HG03139 (cell line): Measurements from ENCODE around the gene SLC37A3.
"Not testable (repeated sequence)": the region's sequence is repeated elsewhere in the genome, so short reads cannot be mapped to it uniquely, and the experiment has no call there.

Experiments
- ATAC-seq: cut with Tn5 transposase; IDR thresholded peaks from one replicate; pipeline ENCODE4 v1.9.1; 2021; ENCODE audit not compliant: unreplicated experiment

The SLC37A3 gene, protein sequence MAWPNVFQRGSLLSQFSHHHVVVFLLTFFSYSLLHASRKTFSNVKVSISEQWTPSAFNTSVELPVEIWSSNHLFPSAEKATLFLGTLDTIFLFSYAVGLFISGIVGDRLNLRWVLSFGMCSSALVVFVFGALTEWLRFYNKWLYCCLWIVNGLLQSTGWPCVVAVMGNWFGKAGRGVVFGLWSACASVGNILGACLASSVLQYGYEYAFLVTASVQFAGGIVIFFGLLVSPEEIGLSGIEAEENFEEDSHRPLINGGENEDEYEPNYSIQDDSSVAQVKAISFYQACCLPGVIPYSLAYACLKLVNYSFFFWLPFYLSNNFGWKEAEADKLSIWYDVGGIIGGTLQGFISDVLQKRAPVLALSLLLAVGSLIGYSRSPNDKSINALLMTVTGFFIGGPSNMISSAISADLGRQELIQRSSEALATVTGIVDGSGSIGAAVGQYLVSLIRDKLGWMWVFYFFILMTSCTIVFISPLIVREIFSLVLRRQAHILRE

GRCh38 chr7:140397784-140398750 is at the start of gene SLC37A3:
Gene SLC37A3, minus strand, starts transcription at chr7:140398530. Its CDS starts 16,004 bp downstream, at chr7:140382526.
- ATAC-seq = peak; percentile 99

DNA sequence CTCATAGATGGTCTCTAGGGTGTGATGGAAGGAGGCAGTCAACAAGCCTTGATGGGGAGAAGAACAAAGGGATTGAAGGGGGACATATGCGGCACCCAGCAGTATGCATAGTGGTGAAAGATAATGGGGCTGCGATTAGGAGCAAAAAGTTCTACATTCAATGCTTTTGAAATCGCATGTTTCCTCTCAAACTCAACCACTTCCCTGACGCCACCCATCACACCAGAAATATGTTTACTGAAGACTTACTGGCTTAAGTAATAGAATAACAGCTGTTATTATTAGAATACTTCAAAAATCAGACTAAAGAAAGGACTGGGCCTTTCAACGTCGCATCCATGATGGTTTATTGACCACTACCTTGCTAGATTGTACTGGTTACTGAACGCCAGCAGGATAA is 49.5 kb upstream of the SLC37A3 start:
- no peak for ATAC-seq

- no peak for ATAC-seq
Observed at GRCh38 chr7:140446467-140446866, 48.1 kb upstream of the SLC37A3 start.

- no peak for ATAC-seq
Observed at GRCh38 chr7:140441519-140441918, 43.2 kb upstream of the SLC37A3 start.

DNA sequence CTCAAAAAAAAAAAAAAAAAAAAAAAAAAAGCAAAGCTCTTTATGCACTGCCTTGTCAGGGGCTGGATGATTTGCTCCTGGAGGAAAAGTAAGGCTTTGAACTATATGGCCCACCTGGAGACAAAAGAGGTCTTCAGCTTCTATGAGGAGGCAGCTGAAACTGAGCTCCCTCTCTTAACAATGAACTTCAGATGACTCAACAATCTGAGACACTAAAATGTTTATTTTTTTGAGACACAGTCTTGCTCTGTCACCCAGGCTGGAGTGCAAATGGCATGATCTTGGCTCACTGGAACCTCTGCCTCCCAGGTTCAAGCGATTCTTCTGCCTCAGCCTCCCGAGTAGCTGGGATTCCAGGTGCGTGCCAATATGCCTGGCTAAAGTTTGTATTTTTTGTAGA is 42.3 kb upstream of the SLC37A3 start:
- no peak for ATAC-seq

DNA sequence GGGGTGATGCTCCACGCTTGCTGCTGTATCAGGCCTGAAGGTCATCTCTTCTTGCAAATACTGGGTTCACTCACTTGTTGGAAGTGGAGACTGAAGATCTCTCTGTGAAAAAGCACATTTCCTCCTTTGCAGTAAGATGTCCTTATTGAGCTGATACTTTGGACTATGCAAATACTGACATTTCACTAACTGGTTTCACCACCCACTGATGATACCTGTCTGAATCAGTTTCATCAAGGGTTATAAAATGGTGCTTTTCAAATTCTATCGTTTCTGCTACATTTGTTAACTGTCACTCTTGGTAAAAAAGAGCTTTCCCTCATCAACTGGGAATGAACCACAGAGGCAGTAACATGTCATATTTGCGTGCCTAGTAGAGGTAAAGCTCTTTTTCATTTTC is 41.0 kb upstream of the SLC37A3 start:
- ATAC-seq = no peak

DNA sequence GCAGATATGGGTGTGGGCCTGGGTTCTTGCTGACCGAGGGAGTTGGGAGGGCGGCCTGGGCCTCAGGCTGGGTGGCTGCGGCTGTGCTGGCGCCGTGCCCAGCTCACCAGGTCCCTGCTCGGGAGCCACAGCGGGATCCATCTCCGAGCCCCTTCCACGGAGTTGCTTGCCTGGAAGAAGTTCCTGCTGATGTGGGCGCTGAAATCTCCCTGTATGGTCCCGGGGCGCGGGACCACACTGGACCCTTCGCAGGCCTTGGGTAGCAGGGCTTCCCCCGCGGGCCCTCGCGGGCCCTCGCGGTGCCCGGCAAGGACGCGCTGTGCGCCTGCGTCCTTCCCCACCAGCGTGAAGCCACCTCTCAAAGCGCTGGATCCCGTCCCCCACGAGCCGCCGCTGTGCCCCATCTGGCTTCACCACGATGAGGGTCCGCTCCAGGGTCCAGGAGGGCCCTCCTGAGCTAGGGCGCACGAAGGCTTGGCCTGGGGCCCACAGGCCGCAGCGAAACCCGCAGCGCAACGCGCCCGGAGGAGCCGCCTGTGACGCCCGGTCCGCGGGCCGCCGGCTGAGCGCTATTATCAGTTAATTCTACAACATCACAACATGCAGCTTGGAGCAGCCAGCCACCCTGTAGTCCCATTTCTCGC is 37.0 kb upstream of the SLC37A3 start:
- ATAC-seq = no peak

DNA sequence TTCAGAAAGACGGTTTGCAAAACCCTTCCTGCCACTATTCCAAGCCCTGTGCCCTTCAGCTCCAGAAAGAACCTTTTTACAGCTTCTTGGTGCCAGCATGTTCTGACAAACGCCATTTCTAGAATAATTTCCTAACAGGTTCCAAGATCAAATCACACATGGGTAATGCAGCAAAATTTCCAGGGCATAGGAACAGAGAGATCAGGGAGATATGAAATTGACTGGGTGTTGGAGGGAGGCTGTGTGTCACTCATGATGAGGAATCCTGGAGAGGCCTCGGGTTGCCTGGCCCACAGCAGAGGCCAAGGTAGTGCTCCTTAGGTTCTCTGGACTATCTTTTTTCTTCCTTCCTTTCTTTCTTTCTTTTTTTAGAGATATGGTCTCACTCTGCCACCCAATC is 35.1 kb upstream of the SLC37A3 start:
- no peak for ATAC-seq

GRCh38 chr7:140426130-140426529 is 27.8 kb upstream of the SLC37A3 start:
- ATAC-seq = no peak

GRCh38 chr7:140425718-140426117 is 27.4 kb upstream of the SLC37A3 start:
- no peak for ATAC-seq

DNA sequence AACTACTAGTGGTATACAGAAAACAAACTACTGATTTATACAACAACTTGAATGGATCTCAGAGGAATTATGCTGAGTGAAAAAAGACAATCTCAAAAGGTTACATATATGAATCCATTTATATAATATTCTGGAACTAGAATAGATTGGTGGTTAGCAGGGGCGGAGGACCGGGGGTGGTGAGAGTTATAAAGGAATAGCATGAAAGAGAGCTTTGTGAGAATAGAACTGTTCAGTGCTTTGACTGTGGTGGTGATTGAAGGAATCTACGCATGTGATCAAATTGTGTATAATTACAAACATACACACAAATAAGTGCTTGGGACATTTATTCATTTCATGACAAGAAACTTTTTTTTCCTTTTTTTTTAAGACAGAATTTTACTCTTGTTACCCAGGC is 25.2 kb upstream of the SLC37A3 start:
- ATAC-seq = no peak

DNA sequence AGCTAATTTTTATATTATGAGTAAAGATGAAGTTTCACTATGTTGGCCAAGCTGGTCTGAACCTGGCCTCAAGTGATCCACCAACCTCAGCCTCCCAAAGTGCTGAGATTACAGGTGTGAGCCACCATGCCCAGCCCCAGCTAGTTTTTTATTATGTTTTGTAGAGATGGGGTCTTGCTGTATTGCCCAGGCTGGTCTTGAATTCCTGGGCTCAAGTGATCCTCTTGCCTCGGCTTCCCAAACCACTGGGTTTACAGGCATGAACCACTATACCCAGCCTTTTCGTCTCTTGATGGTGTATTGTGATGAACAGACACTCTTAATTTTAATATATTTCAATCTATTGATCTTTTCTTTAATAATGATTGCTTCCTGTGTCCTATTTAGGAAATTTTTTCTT is 23.2 kb upstream of the SLC37A3 start:
- ATAC-seq = no peak

DNA sequence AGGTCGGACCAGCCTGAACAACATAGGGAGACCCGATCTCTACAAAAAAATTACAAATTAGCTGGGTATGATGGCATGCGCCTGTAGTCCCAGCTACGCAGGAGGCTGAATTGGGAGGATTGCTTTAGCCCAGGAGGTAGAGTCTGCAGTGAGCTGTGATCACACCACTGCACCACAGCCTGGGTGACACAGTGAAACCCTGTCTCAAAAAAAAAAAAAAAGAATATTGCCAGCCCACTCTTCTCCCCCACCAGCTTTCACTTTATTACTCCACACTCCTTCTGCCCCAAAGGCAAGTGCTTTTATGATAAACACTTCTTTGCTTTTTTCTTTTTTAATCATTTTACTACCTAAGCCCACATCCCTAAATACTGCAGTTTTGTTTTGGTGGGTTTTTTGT is 20.3 kb upstream of the SLC37A3 start:
- no peak for ATAC-seq

DNA sequence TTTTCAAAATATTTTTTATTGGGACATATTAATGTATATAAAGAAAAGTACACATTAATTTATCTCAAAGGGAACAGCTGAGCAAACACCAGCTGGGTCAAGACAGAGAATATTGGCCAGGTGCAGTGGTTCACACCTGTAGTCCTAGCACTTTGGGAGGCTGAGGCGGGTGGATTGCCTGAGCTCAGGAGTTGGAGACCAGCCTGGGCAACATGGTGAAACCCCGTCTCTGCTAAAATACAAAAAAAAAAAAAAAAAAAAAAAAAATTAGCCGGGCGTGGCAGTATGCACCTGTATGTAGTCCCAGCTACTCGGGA is 19.8 kb upstream of the SLC37A3 start:
- ATAC-seq = not testable (repeated sequence)

DNA sequence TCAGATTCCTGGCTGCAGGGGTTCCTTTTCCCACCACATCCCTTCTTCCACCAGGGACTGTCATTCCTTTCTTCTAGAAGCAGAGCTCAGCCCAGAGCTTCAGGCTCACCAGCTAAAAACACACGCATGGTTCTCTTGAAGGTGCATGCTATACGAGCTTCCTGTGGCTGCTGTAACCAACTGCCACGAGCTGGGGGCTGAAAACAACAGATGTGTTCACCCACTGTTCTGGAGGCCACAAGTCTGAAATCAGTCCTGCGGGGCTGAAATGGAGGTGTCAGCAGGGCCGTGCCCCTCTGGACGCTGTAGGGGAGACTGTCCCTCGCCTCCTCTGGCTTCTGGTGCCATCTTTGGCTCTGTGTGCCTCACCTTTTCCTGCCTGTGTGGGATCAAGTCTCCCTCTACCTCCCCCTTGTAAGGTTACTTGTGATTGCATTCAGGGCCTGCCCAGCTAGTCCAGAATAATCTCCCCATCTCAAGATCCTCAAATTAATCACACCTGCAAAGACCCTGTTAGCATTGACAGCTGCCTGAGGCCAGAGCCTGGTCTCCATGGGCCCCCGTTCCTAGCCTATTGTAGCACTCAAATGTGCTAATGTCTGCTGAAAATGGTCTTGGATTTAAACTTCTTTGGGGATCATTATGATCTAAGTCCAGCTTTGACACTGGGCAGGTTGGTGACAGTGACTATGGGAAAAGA is 19.3 kb upstream of the SLC37A3 start:
- no peak for ATAC-seq

- no peak for ATAC-seq
Observed at GRCh38 chr7:140416560-140416959, 18.2 kb upstream of the SLC37A3 start.

GRCh38 chr7:140415816-140416215 is 17.5 kb upstream of the SLC37A3 start:
- not testable (repeated sequence) for ATAC-seq

DNA sequence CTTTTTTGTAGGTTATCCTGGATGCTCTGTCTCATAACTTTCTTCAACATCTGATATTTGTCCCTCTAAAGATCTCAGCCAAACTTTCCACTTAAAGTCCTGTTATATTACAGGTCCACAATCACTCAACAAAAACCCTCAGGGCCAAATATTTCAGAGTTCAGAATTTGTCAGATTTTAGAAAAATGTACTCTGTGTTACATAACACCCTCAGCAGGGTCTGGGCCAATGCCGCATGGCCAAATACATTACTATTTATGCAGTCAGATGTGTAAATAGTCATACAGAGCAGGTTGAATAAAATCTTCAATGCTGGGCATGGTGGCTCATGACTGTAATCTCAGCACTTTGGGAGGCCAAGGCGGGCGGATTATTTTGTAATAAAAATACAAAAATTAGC is 17.0 kb upstream of the SLC37A3 start:
- ATAC-seq = no peak

GRCh38 chr7:140404565-140405065 is 6.3 kb upstream of the SLC37A3 start:
- no peak for ATAC-seq

- no peak for ATAC-seq
Observed at GRCh38 chr7:140403878-140404564, 5.7 kb upstream of the SLC37A3 start, which contains the start of gene RAB19. Gene RAB19, plus strand, starts transcription at chr7:140404058. Its CDS starts 3,589 bp downstream, at chr7:140407647.
